ENCODE data around the gene HMCN2.
"Not testable (repeated sequence)": the region's sequence is repeated elsewhere in the genome, so short reads cannot be mapped to it uniquely, and the experiment has no call there.

Gene HMCN2

GRCh38 chr9:130240410-130241197 is 25.0 kb upstream of the HMCN2 start:
- DNase-seq = peak; percentile 52

- DNase-seq = no peak
Observed at GRCh38 chr9:130241198-130241535, 24.4 kb upstream of the HMCN2 start.

- DNase-seq = no peak
Observed at GRCh38 chr9:130242270-130243014, 23.1 kb upstream of the HMCN2 start.

- peak; percentile 71 for DNase-seq
Observed at GRCh38 chr9:130243015-130243881, 22.3 kb upstream of the HMCN2 start.

GRCh38 chr9:130243882-130244170 is 21.7 kb upstream of the HMCN2 start:
- no peak for DNase-seq

- no peak for DNase-seq
Observed at GRCh38 chr9:130244548-130245165, 20.9 kb upstream of the HMCN2 start.

- DNase-seq = no peak
Observed at GRCh38 chr9:130245474-130245873, 20.1 kb upstream of the HMCN2 start.

- DNase-seq = no peak
Observed at GRCh38 chr9:130246126-130246525, 19.4 kb upstream of the HMCN2 start.

- no peak for DNase-seq
Observed at GRCh38 chr9:130254747-130255630, 10.6 kb upstream of the HMCN2 start.

GRCh38 chr9:130255631-130256134 is 9.9 kb upstream of the HMCN2 start:
- DNase-seq = no peak

- DNase-seq = no peak
Observed at GRCh38 chr9:130256644-130257043, 8.9 kb upstream of the HMCN2 start.

GRCh38 chr9:130258137-130258536 is 7.4 kb upstream of the HMCN2 start:
- DNase-seq = not testable (repeated sequence)

GRCh38 chr9:130259044-130259443 is 6.5 kb upstream of the HMCN2 start:
- no peak for DNase-seq

- no peak for DNase-seq
Observed at GRCh38 chr9:130260816-130261765, 4.5 kb upstream of the HMCN2 start.

- no peak for DNase-seq
Observed at GRCh38 chr9:130262061-130262745, 3.4 kb upstream of the HMCN2 start.

GRCh38 chr9:130262771-130263170 is 2.8 kb upstream of the HMCN2 start:
- no peak for DNase-seq

- DNase-seq = no peak
Observed at GRCh38 chr9:130263601-130264413, 1.8 kb upstream of the HMCN2 start.

- DNase-seq = no peak
Observed at GRCh38 chr9:130264414-130265350, 878 bp upstream of the HMCN2 start.
